GM23338 (cell line): ENCODE results near the gene EPB41L4A.

Source experiments
- CREB1 ChIP-seq: fragments of 250-450 bp; sonication (Bioruptor Pico); IDR thresholded peaks from 2 replicates; pipeline ENCODE4 v1.5.0; 2020; ENCODE audit warnings: low read depth, mild to moderate bottlenecking, moderate library complexity
- ETS1 ChIP-seq: IDR thresholded peaks from 2 replicates; pipeline ENCODE4 v1.6.1; 2016; ENCODE audit warnings: antibody characterized with exemption
- EZH2 ChIP-seq: fragments of 200-600 bp; sonication (generic); IDR thresholded peaks from one replicate; pipeline ENCODE4 v1.8.0; 2017; ENCODE audit warnings: antibody characterized with exemption, mild to moderate bottlenecking, low read depth; ENCODE audit not compliant: unreplicated experiment
- EZH2phosphoT487 ChIP-seq: fragments of 200-600 bp; sonication (generic); IDR thresholded peaks from one replicate; pipeline ENCODE4 v1.8.1; 2018; ENCODE audit warnings: antibody characterized with exemption; ENCODE audit not compliant: unreplicated experiment
- JUNB ChIP-seq: IDR thresholded peaks from one replicate; pipeline ENCODE4 v1.6.1; 2016; ENCODE audit warnings: antibody characterized with exemption; ENCODE audit not compliant: unreplicated experiment
- NANOG ChIP-seq: IDR thresholded peaks from 2 replicates; pipeline ENCODE4 v1.6.1; 2016; ENCODE audit warnings: antibody characterized with exemption, borderline replicate concordance
- POLR2AphosphoS5 ChIP-seq: IDR thresholded peaks from 2 replicates; pipeline ENCODE4 v1.6.1; 2016; ENCODE audit warnings: antibody characterized with exemption, low read depth
- STAT1 ChIP-seq: IDR thresholded peaks from one replicate; pipeline ENCODE4 v1.6.1; 2016; ENCODE audit warnings: antibody characterized with exemption; ENCODE audit not compliant: unreplicated experiment
- ZNF114 ChIP-seq: fragments of 250-450 bp; sonication (Bioruptor Pico); IDR thresholded peaks from 2 replicates; pipeline ENCODE4 v1.5.0; 2020; ENCODE audit warnings: mild to moderate bottlenecking, moderate library complexity
- ZNF331 ChIP-seq: fragments of 250-450 bp; sonication (Bioruptor Pico); IDR thresholded peaks from 2 replicates; pipeline ENCODE4 v1.5.0; 2020; ENCODE audit warnings: low read depth, mild to moderate bottlenecking, moderate library complexity
- ZNF462 ChIP-seq: fragments of 250-450 bp; sonication (Bioruptor Pico); IDR thresholded peaks from 2 replicates; pipeline ENCODE4 v1.5.0; 2020; ENCODE audit warnings: mild to moderate bottlenecking, moderate library complexity
- TF ChIP-seq, protein P1 (sequence below), 2 experiments: fragments of 200-600 bp in 1 of 2; sonication (generic) in 1 of 2; conservative IDR thresholded peaks; 2 replicates each; pipeline versions ENCODE4 v1.5.1 to v1.6.1; 2016 to 2017; ENCODE audit warnings: antibody characterized with exemption in 2 of 2, low read depth in 2 of 2, mild to moderate bottlenecking in 2 of 2, moderate library complexity in 1 of 2
- TF ChIP-seq, protein P2 (sequence below): IDR thresholded peaks from one replicate; pipeline ENCODE4 v1.6.1; 2018; ENCODE audit warnings: antibody characterized with exemption; ENCODE audit not compliant: unreplicated experiment

- no peak for TF ChIP-seq EZH2
- TF ChIP-seq, protein P1, sequence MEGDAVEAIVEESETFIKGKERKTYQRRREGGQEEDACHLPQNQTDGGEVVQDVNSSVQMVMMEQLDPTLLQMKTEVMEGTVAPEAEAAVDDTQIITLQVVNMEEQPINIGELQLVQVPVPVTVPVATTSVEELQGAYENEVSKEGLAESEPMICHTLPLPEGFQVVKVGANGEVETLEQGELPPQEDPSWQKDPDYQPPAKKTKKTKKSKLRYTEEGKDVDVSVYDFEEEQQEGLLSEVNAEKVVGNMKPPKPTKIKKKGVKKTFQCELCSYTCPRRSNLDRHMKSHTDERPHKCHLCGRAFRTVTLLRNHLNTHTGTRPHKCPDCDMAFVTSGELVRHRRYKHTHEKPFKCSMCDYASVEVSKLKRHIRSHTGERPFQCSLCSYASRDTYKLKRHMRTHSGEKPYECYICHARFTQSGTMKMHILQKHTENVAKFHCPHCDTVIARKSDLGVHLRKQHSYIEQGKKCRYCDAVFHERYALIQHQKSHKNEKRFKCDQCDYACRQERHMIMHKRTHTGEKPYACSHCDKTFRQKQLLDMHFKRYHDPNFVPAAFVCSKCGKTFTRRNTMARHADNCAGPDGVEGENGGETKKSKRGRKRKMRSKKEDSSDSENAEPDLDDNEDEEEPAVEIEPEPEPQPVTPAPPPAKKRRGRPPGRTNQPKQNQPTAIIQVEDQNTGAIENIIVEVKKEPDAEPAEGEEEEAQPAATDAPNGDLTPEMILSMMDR (conservative IDR thresholded peaks at IDR 0.05; ENCODE audit: low read depth in 2 of 2), result no peak
- TF ChIP-seq NANOG, result no peak
- TF ChIP-seq, protein P2, sequence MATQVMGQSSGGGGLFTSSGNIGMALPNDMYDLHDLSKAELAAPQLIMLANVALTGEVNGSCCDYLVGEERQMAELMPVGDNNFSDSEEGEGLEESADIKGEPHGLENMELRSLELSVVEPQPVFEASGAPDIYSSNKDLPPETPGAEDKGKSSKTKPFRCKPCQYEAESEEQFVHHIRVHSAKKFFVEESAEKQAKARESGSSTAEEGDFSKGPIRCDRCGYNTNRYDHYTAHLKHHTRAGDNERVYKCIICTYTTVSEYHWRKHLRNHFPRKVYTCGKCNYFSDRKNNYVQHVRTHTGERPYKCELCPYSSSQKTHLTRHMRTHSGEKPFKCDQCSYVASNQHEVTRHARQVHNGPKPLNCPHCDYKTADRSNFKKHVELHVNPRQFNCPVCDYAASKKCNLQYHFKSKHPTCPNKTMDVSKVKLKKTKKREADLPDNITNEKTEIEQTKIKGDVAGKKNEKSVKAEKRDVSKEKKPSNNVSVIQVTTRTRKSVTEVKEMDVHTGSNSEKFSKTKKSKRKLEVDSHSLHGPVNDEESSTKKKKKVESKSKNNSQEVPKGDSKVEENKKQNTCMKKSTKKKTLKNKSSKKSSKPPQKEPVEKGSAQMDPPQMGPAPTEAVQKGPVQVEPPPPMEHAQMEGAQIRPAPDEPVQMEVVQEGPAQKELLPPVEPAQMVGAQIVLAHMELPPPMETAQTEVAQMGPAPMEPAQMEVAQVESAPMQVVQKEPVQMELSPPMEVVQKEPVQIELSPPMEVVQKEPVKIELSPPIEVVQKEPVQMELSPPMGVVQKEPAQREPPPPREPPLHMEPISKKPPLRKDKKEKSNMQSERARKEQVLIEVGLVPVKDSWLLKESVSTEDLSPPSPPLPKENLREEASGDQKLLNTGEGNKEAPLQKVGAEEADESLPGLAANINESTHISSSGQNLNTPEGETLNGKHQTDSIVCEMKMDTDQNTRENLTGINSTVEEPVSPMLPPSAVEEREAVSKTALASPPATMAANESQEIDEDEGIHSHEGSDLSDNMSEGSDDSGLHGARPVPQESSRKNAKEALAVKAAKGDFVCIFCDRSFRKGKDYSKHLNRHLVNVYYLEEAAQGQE, result no peak
- TF ChIP-seq POLR2AphosphoS5, result no peak
- TF ChIP-seq CREB1 (CRISPR knock-in tag), result no peak
- no peak for TF ChIP-seq EZH2phosphoT487
- TF ChIP-seq JUNB, result no peak
- TF ChIP-seq ZNF114, result no peak
- TF ChIP-seq ETS1, result no peak
- TF ChIP-seq STAT1, result no peak
- no peak for TF ChIP-seq ZNF331 (CRISPR knock-in tag)
- TF ChIP-seq ZNF462 (CRISPR knock-in tag), result no peak
These were observed 15.6 kb upstream of the EPB41L4A start for GRCh38 chr5:112434641-112435040.
